Gastrocnemius medialis (tissue), 4 donors: ENCODE data around the gene PSRC1. TPM values are rescaled to one million over a fixed set of nuclear protein-coding genes. Genes with fewer than 3 reads are reported as not detected.
A peak's percentile ranks its signal among the peaks of the same experiment; 100 is the strongest.

Experiments
- ATAC-seq, 2 donors: fragments of 150-250 bp; one replicate each; pipeline ENCODE4 v1.9.1; 2016
- DNase-seq, 2 donors: peaks; one replicate each; pipeline ENCODE4 v3.0.0-alpha.2; 2019
- H3K27ac ChIP-seq, 4 donors: fragments of 200-600 bp; sonication (generic); 1 replicate in 1 of 4; 2 replicates in 3 of 4; pipeline ENCODE4 v1.5.1; 2016 to 2018; ENCODE audit warnings: mild to moderate bottlenecking in 2 of 4, moderate library complexity in 1 of 4
- H3K27me3 ChIP-seq, 3 donors: fragments of 200-600 bp; sonication (generic) in 2 of 3; 1 replicate in 1 of 3; 2 replicates in 2 of 3; pipeline versions ENCODE4 v1.5.1 to v1.6.0; 2016 to 2019; ENCODE audit warnings: mild to moderate bottlenecking in 1 of 3, moderate library complexity in 1 of 3
- H3K36me3 ChIP-seq, 2 donors: fragments of 200-600 bp; sonication (generic) in 1 of 2; one replicate each; pipeline ENCODE4 v1.5.1; 2017 to 2018
- H3K4me1 ChIP-seq, 2 donors: fragments of 200-600 bp; sonication (generic) in 1 of 2; one replicate each; pipeline ENCODE4 v1.5.1; 2016 to 2017; ENCODE audit warnings: mild to moderate bottlenecking in 2 of 2
- H3K4me3 ChIP-seq, 4 donors: fragments of 200-600 bp; sonication (generic) in 3 of 4; 1 replicate in 1 of 4; 2 replicates in 3 of 4; pipeline ENCODE4 v1.5.1; 2016 to 2019; ENCODE audit warnings: mild to moderate bottlenecking in 2 of 4
- H3K9me3 ChIP-seq, 3 donors: fragments of 200-600 bp; sonication (generic) in 2 of 3; 1 replicate in 1 of 3; 2 replicates in 2 of 3; pipeline ENCODE4 v1.5.1; 2016 to 2019
- POLR2A ChIP-seq, 2 donors: fragments of 450-650 bp; IDR thresholded peaks; one replicate each; pipeline ENCODE4 v1.6.1; 2017; ENCODE audit warnings: antibody characterized with exemption in 2 of 2, mild to moderate bottlenecking in 2 of 2, moderate library complexity in 2 of 2
- in situ Hi-C, 4 donors: fragments of 200-750 bp; cut with MboI; loops; one replicate each; pipeline versions ENCODE4 v1.15.0 to v1.8.0; 2017; ENCODE audit warnings: low sequenced_read_pairs in 4 of 4
- intact Hi-C: fragments of 100-400 bp; cut with DNase I; formaldehyde crosslinking; loops from one replicate; pipeline ENCODE4 v1.15.1; 2023; ENCODE audit warnings: low total_unique reads
- total RNA-seq, 4 donors: library from RNA; depleted of rRNA; stranded (reverse); fragments of >200 nt; gene quantifications; one replicate each; pipeline versions ENCODE4 v1.1.0 to v1.2.3, GENCODE V29; 2016
- TF ChIP-seq, protein P1 (sequence below), 5 experiments: fragments of 450-650 bp in 3 of 5; fragments of 200-600 bp in 2 of 5; sonication (generic) in 2 of 5; IDR thresholded peaks in 4 of 5; conservative IDR thresholded peaks in 1 of 5; 1 replicate in 4 of 5; 2 replicates in 1 of 5; pipeline ENCODE4 v1.5.1; 2016 to 2019; ENCODE audit warnings: antibody characterized with exemption in 5 of 5, mild to moderate bottlenecking in 3 of 5, moderate library complexity in 3 of 5

PSRC1 gene
- total RNA-seq, 4 donors from 2014 or later, result 0.19 to 2.3 (median 0.84) TPM; not detected in 1

DNA sequence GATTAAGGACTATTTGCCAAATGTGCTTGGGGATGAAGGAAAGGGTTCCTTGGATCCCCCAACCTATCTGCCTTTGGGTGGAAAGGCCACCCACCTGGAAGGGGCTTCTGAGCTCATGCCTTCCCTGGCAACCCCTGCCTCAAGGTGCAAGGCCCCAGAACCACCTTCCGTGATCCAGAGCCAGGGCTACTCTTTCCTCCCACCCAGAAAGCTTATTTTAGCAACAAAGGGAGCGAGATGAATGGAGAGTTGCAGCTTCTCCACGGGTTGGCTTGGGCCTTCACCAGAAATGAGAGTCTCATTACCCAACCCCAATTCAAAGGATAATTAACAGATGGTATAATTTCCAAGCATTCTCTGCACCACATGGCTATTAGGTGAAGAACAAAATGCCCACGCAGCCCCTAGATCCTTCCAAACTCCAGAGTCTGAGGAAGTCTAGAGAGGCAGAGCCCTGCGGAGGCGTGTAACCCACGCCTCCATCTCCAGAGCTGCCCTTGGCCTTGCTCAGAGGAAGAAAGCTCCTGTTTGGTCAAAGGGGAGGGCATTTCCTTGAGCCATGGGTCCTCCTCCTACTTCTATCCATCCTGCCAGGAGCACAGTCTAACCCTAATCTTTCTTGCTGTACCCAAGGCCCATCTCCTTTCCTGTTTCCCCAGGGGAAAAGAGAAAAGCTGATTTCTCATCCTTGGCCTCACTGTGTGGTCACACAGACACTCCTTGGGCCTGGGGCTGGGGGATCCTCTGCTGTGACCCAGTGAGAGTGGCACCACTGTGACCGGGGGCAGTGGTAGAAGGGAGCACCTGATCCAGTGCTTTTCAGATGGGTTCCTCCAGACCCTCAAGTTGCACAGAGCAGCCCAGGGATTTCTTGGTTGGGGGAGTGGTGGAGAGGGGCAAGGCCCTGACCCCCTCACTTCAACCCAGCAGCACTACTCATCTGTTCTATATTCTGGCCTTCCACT lies 35.3 kb downstream of the PSRC1 start:
- in situ Hi-C loops, result no loop called here

GRCh38 chr1:109246141-109246551 lies 36.8 kb downstream of the PSRC1 start:
- in situ Hi-C loops, result no loop called here
- no peak for ATAC-seq
- no peak for TF ChIP-seq POLR2A (IDR thresholded peaks at IDR 0.05)
- TF ChIP-seq, protein P1, sequence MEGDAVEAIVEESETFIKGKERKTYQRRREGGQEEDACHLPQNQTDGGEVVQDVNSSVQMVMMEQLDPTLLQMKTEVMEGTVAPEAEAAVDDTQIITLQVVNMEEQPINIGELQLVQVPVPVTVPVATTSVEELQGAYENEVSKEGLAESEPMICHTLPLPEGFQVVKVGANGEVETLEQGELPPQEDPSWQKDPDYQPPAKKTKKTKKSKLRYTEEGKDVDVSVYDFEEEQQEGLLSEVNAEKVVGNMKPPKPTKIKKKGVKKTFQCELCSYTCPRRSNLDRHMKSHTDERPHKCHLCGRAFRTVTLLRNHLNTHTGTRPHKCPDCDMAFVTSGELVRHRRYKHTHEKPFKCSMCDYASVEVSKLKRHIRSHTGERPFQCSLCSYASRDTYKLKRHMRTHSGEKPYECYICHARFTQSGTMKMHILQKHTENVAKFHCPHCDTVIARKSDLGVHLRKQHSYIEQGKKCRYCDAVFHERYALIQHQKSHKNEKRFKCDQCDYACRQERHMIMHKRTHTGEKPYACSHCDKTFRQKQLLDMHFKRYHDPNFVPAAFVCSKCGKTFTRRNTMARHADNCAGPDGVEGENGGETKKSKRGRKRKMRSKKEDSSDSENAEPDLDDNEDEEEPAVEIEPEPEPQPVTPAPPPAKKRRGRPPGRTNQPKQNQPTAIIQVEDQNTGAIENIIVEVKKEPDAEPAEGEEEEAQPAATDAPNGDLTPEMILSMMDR (IDR thresholded peaks at IDR 0.05 in 4 of 5, conservative IDR thresholded peaks at IDR 0.05 in 1 of 5), result no peak

More for the DNA sequence above, 35.3 kb downstream of the PSRC1 start:
- ATAC-seq (no peak), DNase-seq (peak in 1 of 2 donors; percentile 1)
- Histone ChIP-seq H3K36me3 (no peaks in the 10 kb centered on the region), H3K27me3 (no peaks in the 10 kb centered on the region), H3K4me3 (no peak overlapping the region), H3K9me3 (no peaks in the 10 kb centered on the region), H3K27ac (no peak overlapping the region), H3K4me1 (peaks cover 10 to 19% of the 10 kb centered on the region in 2 donors)
- intact Hi-C loops, result no loop called here
- TF ChIP-seq, protein P1 (IDR thresholded peaks at IDR 0.05 in 4 of 5, conservative IDR thresholded peaks at IDR 0.05 in 1 of 5), result no peak
- no peak for TF ChIP-seq POLR2A (IDR thresholded peaks at IDR 0.05)

GRCh38 chr1:109243860-109244552 lies 38.9 kb downstream of the PSRC1 start:
- Histone ChIP-seq H3K9me3 (no peaks in the 10 kb centered on the region), H3K27me3 (no peaks in the 10 kb centered on the region), H3K36me3 (peaks cover 0 to 2% of the 10 kb centered on the region in 2 donors), H3K4me3 (no peak overlapping the region), H3K27ac (peak overlapping the region in 3 of 4 donors; percentile 47 to 56 (median 54)), H3K4me1 (peaks cover 32% of the 10 kb centered on the region in 2 donors)
- TF ChIP-seq POLR2A (IDR thresholded peaks at IDR 0.05), result no peak
- TF ChIP-seq, protein P1 (IDR thresholded peaks at IDR 0.05 in 4 of 5, conservative IDR thresholded peaks at IDR 0.05 in 1 of 5), result no peak
- DNase-seq (peak; percentile 39 to 55), ATAC-seq (peak; percentile 53 to 70)
- in situ Hi-C loops, result no loop called here
- intact Hi-C loops, result no loop called here

More at GRCh38 chr1:109246141-109246551, 36.8 kb downstream of the PSRC1 start:
- H3K27me3 ChIP-seq, result no peaks in the 10 kb centered on the region
- intact Hi-C loops, result no loop called here
- no peaks in the 10 kb centered on the region for H3K36me3 ChIP-seq
- H3K4me3 ChIP-seq, result no peak overlapping the region
- no peak overlapping the region for H3K27ac ChIP-seq
- H3K9me3 ChIP-seq, result no peaks in the 10 kb centered on the region
- H3K4me1 ChIP-seq, result peaks cover 25 to 33% of the 10 kb centered on the region in 2 donors
- DNase-seq, result no peak

- no peaks in the 10 kb centered on the region for H3K27me3 ChIP-seq
- no peak overlapping the region for H3K27ac ChIP-seq
- H3K4me1 ChIP-seq, result peaks cover 28 to 30% of the 10 kb centered on the region in 2 donors
- peaks cover 0 to 10% of the 10 kb centered on the region in 2 donors for H3K36me3 ChIP-seq
- ATAC-seq (no peak), DNase-seq (no peak)
- H3K9me3 ChIP-seq, result no peaks in the 10 kb centered on the region
- intact Hi-C loops, result no loop called here
- TF ChIP-seq, protein P1 (IDR thresholded peaks at IDR 0.05 in 4 of 5, conservative IDR thresholded peaks at IDR 0.05 in 1 of 5), result no peak
- no peak for TF ChIP-seq POLR2A (IDR thresholded peaks at IDR 0.05)
- in situ Hi-C loops, result no loop called here
- H3K4me3 ChIP-seq, result no peak overlapping the region
Observed at GRCh38 chr1:109243221-109243620, 39.7 kb downstream of the PSRC1 start.
